H54 (cell line): Measurements from ENCODE around the gene MORN1.

Source experiments
- DNase-seq: peaks from one replicate; pipeline ENCODE4 v3.0.0; 2011; ENCODE audit warnings: low spot score, mixed read lengths; ENCODE audit not compliant: insufficient read length
- FAIRE-seq: peaks from 3 replicates; lab custom pipeline; 2011; peaks lifted over from hg19 to GRCh38; lab: Jason Lieb, UNC
- POLR2A ChIP-seq: IDR thresholded peaks from 2 replicates; pipeline ENCODE4 v1.6.1; 2011; ENCODE audit warnings: low read depth, mild to moderate bottlenecking, low read length

The MORN1 gene

DNA sequence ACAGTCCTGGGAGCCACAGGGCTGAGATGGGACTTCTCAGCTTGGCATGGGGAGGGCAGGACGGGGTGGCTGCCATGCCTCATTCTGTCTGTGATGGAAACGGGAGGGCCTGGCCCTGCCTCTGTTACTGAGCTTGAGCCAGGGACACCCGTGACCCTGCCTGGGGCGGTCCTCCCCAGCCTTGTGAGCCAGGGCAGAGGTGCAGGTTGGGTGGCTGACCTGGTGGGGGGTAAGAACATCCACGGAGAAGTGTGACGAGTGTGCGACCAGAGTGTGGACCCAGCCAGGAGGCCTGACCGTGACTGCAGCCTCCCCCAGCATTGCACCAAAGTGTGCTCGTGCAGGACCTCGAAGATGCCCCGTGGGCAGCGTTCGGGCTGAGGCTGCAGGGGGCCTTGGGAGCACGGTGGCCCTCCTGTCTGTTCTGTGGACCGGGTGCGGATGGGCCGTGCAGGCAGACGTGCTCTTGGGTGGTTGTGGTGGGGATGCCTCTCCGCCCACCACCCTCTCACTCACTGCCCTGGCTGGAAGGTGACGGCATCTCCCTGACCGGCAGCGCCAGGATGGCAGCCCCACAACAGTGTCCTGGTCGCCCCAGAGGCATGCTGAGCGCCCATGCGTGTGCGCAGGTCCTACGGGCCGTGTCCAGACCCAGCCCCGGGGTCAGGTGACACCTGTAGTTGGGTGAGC, 117.8 kb downstream of the MORN1 start:
- FAIRE-seq (no peak), DNase-seq (no peak)
- no peak for TF ChIP-seq POLR2A

DNA sequence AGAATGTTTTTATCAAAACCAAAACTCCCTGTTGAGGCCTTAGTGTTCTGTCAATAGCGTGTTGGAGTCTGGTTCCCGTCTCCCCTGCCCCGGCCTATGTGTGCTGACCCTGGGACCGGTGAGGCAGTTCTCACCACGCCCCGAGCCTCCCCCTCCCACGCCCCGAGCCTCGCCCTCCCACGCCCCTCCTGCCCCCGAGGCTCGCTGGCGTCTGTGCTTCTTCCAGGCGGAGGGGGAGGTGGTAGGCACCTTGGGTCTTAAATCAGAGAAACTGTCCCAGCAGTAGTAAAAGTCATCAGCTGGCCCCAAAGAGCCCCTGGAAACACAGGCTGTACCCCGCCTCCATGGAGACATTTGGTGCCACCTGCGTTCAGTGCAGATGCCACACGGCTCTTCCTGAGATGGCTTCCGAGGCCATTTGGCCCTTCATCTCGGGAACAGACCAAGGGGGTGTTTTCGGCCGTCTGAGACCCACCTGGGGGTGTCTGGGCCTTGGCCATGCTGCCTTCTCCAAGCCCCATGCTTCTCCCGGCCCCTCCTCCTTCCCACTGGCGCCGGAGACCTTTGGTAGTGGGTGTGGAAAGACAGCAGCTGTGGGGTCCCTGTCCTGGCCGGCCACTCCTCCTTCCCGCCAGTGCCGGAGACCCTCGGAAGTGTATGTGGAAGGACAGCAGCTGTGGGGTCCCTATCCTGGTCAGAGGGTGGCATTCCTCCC, 118.5 kb downstream of the MORN1 start:
- no peak for DNase-seq
- no peak for TF ChIP-seq POLR2A
- no peak for FAIRE-seq

DNA sequence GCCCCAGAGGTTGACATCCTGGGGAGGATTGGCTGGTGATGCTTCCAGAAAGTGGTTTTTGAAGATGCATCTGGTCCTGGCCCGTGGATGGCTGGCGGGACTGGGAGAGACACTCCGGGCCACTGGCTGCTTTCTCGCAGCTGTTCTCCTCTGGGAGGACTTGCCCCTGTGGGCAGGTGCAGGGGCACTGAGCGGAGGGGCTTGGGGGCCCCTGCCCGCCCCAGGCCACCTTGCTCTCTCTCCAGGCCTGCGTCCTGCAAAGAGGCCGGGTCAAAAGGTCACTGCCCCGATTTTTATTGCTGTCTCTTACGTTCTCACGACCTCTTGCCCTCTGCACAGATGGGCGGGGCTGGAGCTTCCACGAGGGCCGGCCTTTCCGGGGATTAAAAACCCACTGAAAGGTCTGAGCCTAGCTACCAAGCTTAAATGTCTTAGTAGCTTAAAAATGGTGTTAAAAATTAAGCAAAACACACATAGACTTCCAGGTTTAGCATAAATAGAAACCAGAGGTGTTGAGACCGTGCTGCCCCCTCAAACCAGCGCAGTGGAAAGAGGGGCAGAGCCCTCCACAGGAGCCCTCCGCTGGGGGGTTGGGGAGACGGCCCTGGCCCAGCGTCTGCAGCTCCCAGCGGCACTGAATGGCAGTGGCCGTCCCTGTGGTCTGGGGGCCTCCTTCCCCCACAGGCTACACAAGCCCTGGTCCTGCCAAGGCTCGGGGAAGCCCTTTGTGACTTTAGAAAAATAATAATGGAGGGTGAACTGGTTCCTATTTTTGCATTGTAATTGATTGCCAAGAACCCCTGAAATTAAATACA, 119.3 kb downstream of the MORN1 start:
- FAIRE-seq (no peak), DNase-seq (no peak)
- TF ChIP-seq POLR2A, result no peak
